ENCODE results near the gene CDKL4.
"Not testable (repeated sequence)": the region's sequence is repeated elsewhere in the genome, so short reads cannot be mapped to it uniquely, and the experiment has no call there.

Gene CDKL4

GRCh38 chr2:39243469-39244123, at the start of gene CDKL4:
TSS of gene CDKL4 (minus strand) at chr2:39243970.
- DNase-seq (ENCODE audit: low read depth), result no peak

GRCh38 chr2:39290433-39290832, 46.7 kb upstream of the CDKL4 start:
- no peak for DNase-seq (ENCODE audit: low read depth)

GRCh38 chr2:39289609-39290008, 45.8 kb upstream of the CDKL4 start:
- DNase-seq (ENCODE audit: low read depth), result peak; percentile 53

GRCh38 chr2:39283561-39283960, 39.8 kb upstream of the CDKL4 start:
- DNase-seq (ENCODE audit: low read depth), result no peak

- no peak for DNase-seq (ENCODE audit: low read depth)
These were observed 37.6 kb upstream of the CDKL4 start for GRCh38 chr2:39281391-39281790.

GRCh38 chr2:39275016-39275415, 31.2 kb upstream of the CDKL4 start:
- no peak for DNase-seq (ENCODE audit: low read depth)

GRCh38 chr2:39269941-39270340, 26.2 kb upstream of the CDKL4 start:
- DNase-seq (ENCODE audit: low read depth), result no peak

GRCh38 chr2:39266916-39267434, 23.2 kb upstream of the CDKL4 start:
- no peak for DNase-seq (ENCODE audit: low read depth)

GRCh38 chr2:39266139-39266805, 22.5 kb upstream of the CDKL4 start:
- peak; percentile 19 for DNase-seq (ENCODE audit: low read depth)

- DNase-seq (ENCODE audit: low read depth), result no peak
These were observed 21.5 kb upstream of the CDKL4 start for GRCh38 chr2:39265315-39265714.

GRCh38 chr2:39264733-39265132, 21.0 kb upstream of the CDKL4 start:
- no peak for DNase-seq (ENCODE audit: low read depth)

- no peak for DNase-seq (ENCODE audit: low read depth)
These were observed 16.3 kb upstream of the CDKL4 start for GRCh38 chr2:39260087-39260486.

- DNase-seq (ENCODE audit: low read depth), result no peak
These were observed 12.3 kb upstream of the CDKL4 start for GRCh38 chr2:39256040-39256439.

- DNase-seq (ENCODE audit: low read depth), result no peak
These were observed 9.2 kb upstream of the CDKL4 start for GRCh38 chr2:39252888-39253518.

GRCh38 chr2:39247512-39248043, 3.8 kb upstream of the CDKL4 start:
- no peak for DNase-seq (ENCODE audit: low read depth)

- DNase-seq (ENCODE audit: low read depth), result no peak
These were observed 2.7 kb upstream of the CDKL4 start for GRCh38 chr2:39246382-39246980.

- not testable (repeated sequence) for DNase-seq (ENCODE audit: low read depth)
These were observed 1.3 kb upstream of the CDKL4 start for GRCh38 chr2:39244963-39245625.

GRCh38 chr2:39244241-39244862, 582 bp upstream of the CDKL4 start:
- DNase-seq (ENCODE audit: low read depth), result not testable (repeated sequence)

- DNase-seq (ENCODE audit: low read depth), result no peak
These were observed 2.2 kb downstream of the CDKL4 start for GRCh38 chr2:39241588-39241987.

- no peak for DNase-seq (ENCODE audit: low read depth)
These were observed 3.0 kb downstream of the CDKL4 start for GRCh38 chr2:39240758-39241157.

- peak; percentile 76 for DNase-seq (ENCODE audit: low read depth)
These were observed 9.0 kb downstream of the CDKL4 start for GRCh38 chr2:39234754-39235153.

All from amniotic epithelial cell (primary cell).